H9 (cell line): ENCODE measurements around the gene WDR13. TPM values are rescaled to one million over a fixed set of nuclear protein-coding genes. Genes with fewer than 3 reads are reported as not detected.

Source experiments
- DNase-seq: peaks from one replicate; pipeline ENCODE4 v3.0.0-alpha.2; 2017
- H2AFZ ChIP-seq: one replicate; pipeline ENCODE4 v1.6.1; 2013; ENCODE audit warnings: mild to moderate bottlenecking, low read length, control low read depth, moderate library complexity
- H2AK5ac ChIP-seq: 2 replicates; pipeline ENCODE4 v1.6.1; 2013; ENCODE audit warnings: low read length, control low read depth, mixed read lengths; ENCODE audit not compliant: insufficient read length
- H2BK120ac ChIP-seq: one replicate; pipeline ENCODE4 v1.6.1; 2013; ENCODE audit warnings: low read depth, mild to moderate bottlenecking, low read length, control low read depth, inconsistent platforms; ENCODE audit not compliant: poor library complexity, severe bottlenecking
- H2BK12ac ChIP-seq: 2 replicates; pipeline ENCODE4 v1.6.1; 2013; ENCODE audit warnings: low read length, control low read depth, mixed read lengths, low read depth; ENCODE audit not compliant: insufficient read length
- H2BK15ac ChIP-seq: 2 replicates; pipeline ENCODE4 v1.6.1; 2013; ENCODE audit warnings: low read depth, low read length, control low read depth
- H2BK20ac ChIP-seq: one replicate; pipeline ENCODE4 v1.6.1; 2013; ENCODE audit warnings: low read depth, mild to moderate bottlenecking, low read length, control low read depth, inconsistent platforms; ENCODE audit not compliant: poor library complexity, severe bottlenecking
- H2BK5ac ChIP-seq: 2 replicates; pipeline ENCODE4 v1.6.1; 2013; ENCODE audit warnings: low read length, control low read depth, mixed read lengths; ENCODE audit not compliant: insufficient read length
- H3K14ac ChIP-seq: 2 replicates; pipeline ENCODE4 v1.6.1; 2013; ENCODE audit warnings: low read length, control low read depth; ENCODE audit not compliant: insufficient read depth
- H3K18ac ChIP-seq: 2 replicates; pipeline ENCODE4 v1.6.1; 2013; ENCODE audit warnings: low read depth, mild to moderate bottlenecking, mixed read lengths, low read length, control low read depth; ENCODE audit not compliant: insufficient read length
- H3K23ac ChIP-seq: 2 replicates; pipeline ENCODE4 v1.6.1; 2013; ENCODE audit warnings: low read length, control low read depth, mixed read lengths, low read depth; ENCODE audit not compliant: insufficient read length
- H3K23me2 ChIP-seq: 2 replicates; pipeline ENCODE4 v1.6.1; 2013; ENCODE audit warnings: low read depth, mild to moderate bottlenecking, mixed read lengths, low read length, control low read depth; ENCODE audit not compliant: insufficient read length, poor library complexity, severe bottlenecking
- H3K27ac ChIP-seq: 2 replicates; pipeline ENCODE4 v1.5.1; 2013; ENCODE audit warnings: low read length, control low read depth, mixed read lengths, low read depth; ENCODE audit not compliant: insufficient read length
- H3K27me3 ChIP-seq: 2 replicates; pipeline ENCODE4 v1.6.1; 2013; ENCODE audit warnings: low read length, control low read depth, inconsistent platforms; ENCODE audit not compliant: insufficient read depth
- H3K4ac ChIP-seq: 2 replicates; pipeline ENCODE4 v1.6.1; 2013; ENCODE audit warnings: low read depth, mild to moderate bottlenecking, control low read depth, inconsistent platforms, low read length, moderate library complexity
- H3K4me1 ChIP-seq: 2 replicates; pipeline ENCODE4 v1.6.1; 2013; ENCODE audit warnings: low read length, control low read depth, inconsistent platforms; ENCODE audit not compliant: insufficient read depth
- H3K4me2 ChIP-seq: 2 replicates; pipeline ENCODE4 v1.6.1; 2013; ENCODE audit warnings: low read length, control low read depth, mixed read lengths; ENCODE audit not compliant: insufficient read length, insufficient read depth
- H3K56ac ChIP-seq: 2 replicates; pipeline ENCODE4 v1.6.1; 2013; ENCODE audit warnings: low read depth, mild to moderate bottlenecking, mixed read lengths, low read length, control low read depth; ENCODE audit not compliant: insufficient read length
- H3K79me1 ChIP-seq: 2 replicates; pipeline ENCODE4 v1.6.1; 2013; ENCODE audit warnings: low read depth, mild to moderate bottlenecking, moderate library complexity, low read length, control low read depth, inconsistent platforms; ENCODE audit not compliant: insufficient read depth, poor library complexity, severe bottlenecking
- H3K79me2 ChIP-seq: 2 replicates; pipeline ENCODE4 v1.6.1; 2013; ENCODE audit warnings: low read length, control low read depth, inconsistent platforms; ENCODE audit not compliant: insufficient read depth
- H3K9ac ChIP-seq: 2 replicates; pipeline ENCODE4 v1.6.1; 2013; ENCODE audit warnings: low read length, control low read depth, mixed read lengths; ENCODE audit not compliant: insufficient read length; ENCODE audit errors: extremely low read depth
- H3K9me3 ChIP-seq: one replicate; pipeline ENCODE4 v1.6.1; 2013; ENCODE audit warnings: low read depth, low read length, inconsistent platforms; ENCODE audit not compliant: control insufficient read depth
- H3T11ph ChIP-seq: one replicate; pipeline ENCODE4 v1.6.1; 2013; ENCODE audit warnings: mild to moderate bottlenecking, low read length, control low read depth, inconsistent platforms
- H4K20me1 ChIP-seq: one replicate; pipeline ENCODE4 v1.6.1; 2013; ENCODE audit not compliant: control insufficient read depth, insufficient read length, insufficient read depth
- H4K5ac ChIP-seq: 2 replicates; pipeline ENCODE4 v1.6.1; 2013; ENCODE audit warnings: low read depth, mild to moderate bottlenecking, mixed read lengths, low read length, control low read depth; ENCODE audit not compliant: insufficient read length
- H4K8ac ChIP-seq: replicated peaks from 2 replicates; pipeline ENCODE4 v1.6.1; 2013; ENCODE audit warnings: low read length, control low read depth, mixed read lengths, low read depth; ENCODE audit not compliant: insufficient read length
- H4K91ac ChIP-seq: 2 replicates; pipeline ENCODE4 v1.6.1; 2013; ENCODE audit warnings: low read depth, mild to moderate bottlenecking, moderate library complexity, mixed read lengths, low read length, control low read depth; ENCODE audit not compliant: insufficient read length
- H3K27ac Mint-ChIP-seq, 3 experiments: 2 replicates in 2 of 3; 3 replicates in 1 of 3; pipeline ENCODE4 v1.8.0; 2020 to 2021; ENCODE audit warnings: mixed read lengths in 3 of 3, mild to moderate bottlenecking in 1 of 3, moderate library complexity in 1 of 3
- H3K27me3 Mint-ChIP-seq: 2 replicates; pipeline ENCODE4 v1.8.0; 2021; ENCODE audit warnings: low read depth, mild to moderate bottlenecking, moderate library complexity, mixed read lengths
- H3K36me3 Mint-ChIP-seq, 3 experiments: 2 replicates in 2 of 3; 3 replicates in 1 of 3; pipeline ENCODE4 v1.8.0; 2020 to 2021; ENCODE audit warnings: low read depth in 3 of 3, mixed read lengths in 3 of 3; ENCODE audit not compliant: insufficient read depth in 1 of 3
- H3K4me1 Mint-ChIP-seq, 2 experiments: 2 replicates each; pipeline ENCODE4 v1.8.0; 2020; ENCODE audit warnings: mixed read lengths in 2 of 2
- H3K4me3 Mint-ChIP-seq, 2 experiments: 2 replicates in 1 of 2; 3 replicates in 1 of 2; pipeline ENCODE4 v1.8.0; 2020 to 2021; ENCODE audit warnings: mild to moderate bottlenecking in 2 of 2, mixed read lengths in 2 of 2, moderate library complexity in 1 of 2
- H3K9me3 Mint-ChIP-seq, 2 experiments: 2 replicates in 1 of 2; 3 replicates in 1 of 2; pipeline ENCODE4 v1.8.0; 2020; ENCODE audit warnings: mild to moderate bottlenecking in 2 of 2, mixed read lengths in 2 of 2, moderate library complexity in 1 of 2
- WGBS: extraction: QIAGEN DNeasy Blood & Tissue Kit; methylation state at CpG from one replicate; pipeline ENCODE4 v1.1.7; 2013; ENCODE audit warnings: missing lambda C conversion rate, low lambda C conversion rate, mixed read lengths; ENCODE audit not compliant: insufficient read length; ENCODE audit errors: extremely low coverage; 5-methylcytosine and 5-hydroxymethylcytosine counted together
- total RNA-seq: library from RNA; stranded (reverse); gene quantifications from 2 replicates; pipeline ENCODE4 v1.2.1, GENCODE V29; 2021
- TF ChIP-seq, protein P1 (sequence below): fragments of 200-600 bp; sonication (generic); conservative IDR thresholded peaks from 3 replicates; pipeline ENCODE4 v1.8.0; 2021; ENCODE audit warnings: antibody characterized with exemption, mild to moderate bottlenecking

The WDR13 gene
- total RNA-seq, 1 experiment from 2014 or later: 29.4 TPM

DNA sequence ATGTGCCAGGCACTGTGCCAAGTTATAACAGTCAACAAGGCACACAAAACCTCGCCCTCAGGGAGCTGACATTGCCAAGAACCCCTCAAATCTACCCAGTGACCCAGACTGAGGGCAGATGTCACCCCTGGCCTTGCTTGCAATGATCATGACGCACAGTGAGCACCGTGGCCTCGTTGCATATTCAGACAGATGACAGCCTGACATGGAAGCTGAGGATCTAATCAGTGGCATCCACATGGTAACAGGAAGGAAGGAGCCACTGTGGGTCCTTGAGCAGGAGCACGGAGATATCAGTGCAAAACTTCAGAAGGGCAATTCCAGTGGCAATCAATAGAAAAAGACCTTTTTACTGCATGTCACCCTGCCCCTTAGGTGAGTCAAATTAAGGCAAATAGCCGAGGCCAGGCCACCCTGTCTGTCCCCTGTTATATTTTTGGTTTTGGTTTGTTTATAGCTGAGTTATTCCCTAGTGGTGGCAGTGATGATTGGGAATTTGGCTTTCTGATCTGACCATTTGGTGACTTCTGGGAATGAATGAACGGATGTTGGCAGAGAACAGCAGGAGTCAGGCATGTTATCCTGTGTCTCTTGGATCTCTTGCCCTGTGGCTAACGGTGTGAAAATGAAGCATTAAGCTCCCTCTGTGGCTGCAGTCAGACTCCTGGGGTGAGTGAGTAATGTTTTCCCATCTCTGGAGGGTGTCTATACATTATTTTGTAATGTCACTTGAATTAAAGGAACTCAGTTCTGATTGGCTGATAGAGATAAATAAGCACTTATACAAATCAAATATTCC lies 20.4 kb downstream of the WDR13 start:
- no peak overlapping the region for H2BK5ac ChIP-seq
- no peak overlapping the region for H3K9ac ChIP-seq
- H3K9me3 Mint-ChIP-seq: peaks cover 56 to 71% of the 10 kb centered on the region in 2 experiments
- H2BK20ac ChIP-seq: no peak overlapping the region
- H3T11ph ChIP-seq: no peak overlapping the region
- H3K18ac ChIP-seq: no peak overlapping the region
- no peak overlapping the region for H3K14ac ChIP-seq
- H2BK12ac ChIP-seq: no peak overlapping the region
- H3K9me3 ChIP-seq: peaks cover 28% of the 10 kb centered on the region
- H3K23me2 ChIP-seq: no peaks in the 10 kb centered on the region
- no peak overlapping the region for H4K91ac ChIP-seq
- peaks cover 2% of the 10 kb centered on the region; the same call in 1 of the 2 replicates for H3K27me3 Mint-ChIP-seq
- no peak overlapping the region for H3K4me3 Mint-ChIP-seq
- H3K4ac ChIP-seq: no peak overlapping the region
- WGBS: no CpG with 5 or more reads among the region's 8 CpGs
- H4K8ac ChIP-seq: no peak overlapping the region
- no peak overlapping the region for H2BK15ac ChIP-seq
- H3K79me2 ChIP-seq: no peaks in the 10 kb centered on the region
- peaks cover 3 to 5% of the 10 kb centered on the region in 2 experiments for H3K4me1 Mint-ChIP-seq
- H3K56ac ChIP-seq: no peak overlapping the region
- peak overlapping the region in 1 of 3 experiments; percentile 35; a peak in 1 of 7 replicates for H3K27ac Mint-ChIP-seq
- no peak overlapping the region for H3K27ac ChIP-seq
- H3K27me3 ChIP-seq: no peaks in the 10 kb centered on the region
- H3K4me1 ChIP-seq: no peaks in the 10 kb centered on the region
- no peaks in the 10 kb centered on the region for H4K20me1 ChIP-seq
- no peak overlapping the region for H2AFZ ChIP-seq
- H3K4me2 ChIP-seq: no peak overlapping the region
- no peaks in the 10 kb centered on the region for H3K79me1 ChIP-seq
- DNase-seq: no peak
- H4K5ac ChIP-seq: no peak overlapping the region
- H3K36me3 Mint-ChIP-seq: peaks cover 0 to 3% (median 0%) of the 10 kb centered on the region in 3 experiments; a peak in 1 of 7 replicates
- TF ChIP-seq, protein P1, sequence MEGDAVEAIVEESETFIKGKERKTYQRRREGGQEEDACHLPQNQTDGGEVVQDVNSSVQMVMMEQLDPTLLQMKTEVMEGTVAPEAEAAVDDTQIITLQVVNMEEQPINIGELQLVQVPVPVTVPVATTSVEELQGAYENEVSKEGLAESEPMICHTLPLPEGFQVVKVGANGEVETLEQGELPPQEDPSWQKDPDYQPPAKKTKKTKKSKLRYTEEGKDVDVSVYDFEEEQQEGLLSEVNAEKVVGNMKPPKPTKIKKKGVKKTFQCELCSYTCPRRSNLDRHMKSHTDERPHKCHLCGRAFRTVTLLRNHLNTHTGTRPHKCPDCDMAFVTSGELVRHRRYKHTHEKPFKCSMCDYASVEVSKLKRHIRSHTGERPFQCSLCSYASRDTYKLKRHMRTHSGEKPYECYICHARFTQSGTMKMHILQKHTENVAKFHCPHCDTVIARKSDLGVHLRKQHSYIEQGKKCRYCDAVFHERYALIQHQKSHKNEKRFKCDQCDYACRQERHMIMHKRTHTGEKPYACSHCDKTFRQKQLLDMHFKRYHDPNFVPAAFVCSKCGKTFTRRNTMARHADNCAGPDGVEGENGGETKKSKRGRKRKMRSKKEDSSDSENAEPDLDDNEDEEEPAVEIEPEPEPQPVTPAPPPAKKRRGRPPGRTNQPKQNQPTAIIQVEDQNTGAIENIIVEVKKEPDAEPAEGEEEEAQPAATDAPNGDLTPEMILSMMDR: no peak
- no peak overlapping the region for H2BK120ac ChIP-seq
- no peak overlapping the region for H2AK5ac ChIP-seq
- no peak overlapping the region for H3K23ac ChIP-seq
